NB4 (cell line): ENCODE measurements around the gene ZC3H13.

Experiments used
- POLR2A ChIP-seq: IDR thresholded peaks from 2 replicates; pipeline ENCODE4 v1.6.1; 2011; ENCODE audit warnings: mild to moderate bottlenecking; ENCODE audit not compliant: insufficient read length; ENCODE audit errors: extremely low read depth
- TF ChIP-seq, protein P1 (sequence below): IDR thresholded peaks from 2 replicates; pipeline ENCODE4 v1.6.1; 2011; ENCODE audit warnings: low read depth, low read length
- TF ChIP-seq, protein P2 (sequence below): IDR thresholded peaks from one replicate; pipeline ENCODE4 v1.5.1; 2012; ENCODE audit warnings: low read depth, low read length

- TF ChIP-seq, protein P1, sequence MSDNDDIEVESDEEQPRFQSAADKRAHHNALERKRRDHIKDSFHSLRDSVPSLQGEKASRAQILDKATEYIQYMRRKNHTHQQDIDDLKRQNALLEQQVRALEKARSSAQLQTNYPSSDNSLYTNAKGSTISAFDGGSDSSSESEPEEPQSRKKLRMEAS: no peak
- TF ChIP-seq, protein P2, sequence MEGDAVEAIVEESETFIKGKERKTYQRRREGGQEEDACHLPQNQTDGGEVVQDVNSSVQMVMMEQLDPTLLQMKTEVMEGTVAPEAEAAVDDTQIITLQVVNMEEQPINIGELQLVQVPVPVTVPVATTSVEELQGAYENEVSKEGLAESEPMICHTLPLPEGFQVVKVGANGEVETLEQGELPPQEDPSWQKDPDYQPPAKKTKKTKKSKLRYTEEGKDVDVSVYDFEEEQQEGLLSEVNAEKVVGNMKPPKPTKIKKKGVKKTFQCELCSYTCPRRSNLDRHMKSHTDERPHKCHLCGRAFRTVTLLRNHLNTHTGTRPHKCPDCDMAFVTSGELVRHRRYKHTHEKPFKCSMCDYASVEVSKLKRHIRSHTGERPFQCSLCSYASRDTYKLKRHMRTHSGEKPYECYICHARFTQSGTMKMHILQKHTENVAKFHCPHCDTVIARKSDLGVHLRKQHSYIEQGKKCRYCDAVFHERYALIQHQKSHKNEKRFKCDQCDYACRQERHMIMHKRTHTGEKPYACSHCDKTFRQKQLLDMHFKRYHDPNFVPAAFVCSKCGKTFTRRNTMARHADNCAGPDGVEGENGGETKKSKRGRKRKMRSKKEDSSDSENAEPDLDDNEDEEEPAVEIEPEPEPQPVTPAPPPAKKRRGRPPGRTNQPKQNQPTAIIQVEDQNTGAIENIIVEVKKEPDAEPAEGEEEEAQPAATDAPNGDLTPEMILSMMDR: no peak
- no peak for TF ChIP-seq POLR2A
Observed at GRCh38 chr13:45936621-45937020, 115.9 kb downstream of the ZC3H13 start.
